Measurements from ENCODE around the gene C9orf72. TPM values are rescaled to one million over a fixed set of nuclear protein-coding genes. Genes with fewer than 3 reads are reported as not detected.
A peak's percentile ranks its signal among the peaks of the same experiment; 100 is the strongest.

C9orf72 gene
- total RNA-seq, 2 donors from 2014 or later, result 19.4 to 25.6 TPM

DNA sequence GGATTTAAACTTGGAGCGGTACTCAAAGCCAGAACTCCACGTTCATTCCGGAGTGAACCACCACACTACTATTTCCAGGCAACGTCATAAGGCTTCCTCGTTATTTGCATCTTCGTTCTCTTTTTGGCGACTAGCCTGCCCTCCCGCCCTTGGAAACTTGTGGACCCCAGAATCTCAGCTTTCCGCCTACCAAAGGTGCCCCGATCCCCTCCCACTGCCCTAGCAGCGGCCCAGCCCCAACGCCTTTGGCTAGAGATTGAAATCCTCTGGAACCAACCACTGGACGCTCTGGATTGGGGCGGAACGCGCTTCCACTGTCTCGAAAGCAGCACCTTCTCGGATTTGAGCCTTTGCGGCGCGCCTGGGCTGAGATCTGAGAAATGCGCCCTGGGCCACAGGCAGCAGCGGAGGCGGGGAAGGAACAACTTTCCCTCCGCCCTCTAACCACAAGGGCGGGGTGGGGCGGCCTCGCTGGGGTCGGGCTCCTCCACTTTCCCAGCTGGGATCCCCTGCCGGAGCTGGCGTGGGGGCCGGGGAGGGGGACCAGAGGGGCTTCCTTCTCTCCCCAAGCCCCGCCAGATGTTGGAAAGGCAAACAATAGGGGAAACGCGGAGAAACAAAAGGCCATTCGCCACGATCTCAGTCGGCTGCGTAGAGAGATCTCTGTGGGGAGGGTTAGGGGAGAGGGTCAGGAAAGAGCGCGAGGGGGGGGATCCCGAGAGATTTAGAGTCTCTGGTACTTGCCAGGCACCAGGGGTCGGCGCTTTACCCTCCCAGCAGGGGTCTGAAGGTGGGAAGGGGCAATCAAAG is 45.0 kb downstream of the C9orf72 start:
- peaks cover 8 to 30% of the 10 kb centered on the region in 2 donors for H3K4me1 ChIP-seq (ENCODE audit: control insufficient read depth in 1 of 2, low read depth in 2 of 2)
- H3K27me3 ChIP-seq (replicated peaks; ENCODE audit: insufficient read depth), result no peaks in the 10 kb centered on the region
- DNase-seq (ENCODE audit: low spot score) (peak; percentile 15), ATAC-seq (ENCODE audit: insufficient number of reproducible peaks, low FRiP score, low read depth) (peak; percentile 13)
- peak overlapping the region; percentile 85 for H3K4me3 ChIP-seq
- peak overlapping the region; percentile 90 to 91 for H3K27ac ChIP-seq
- H3K36me3 ChIP-seq, result no peaks in the 10 kb centered on the region
- H3K9me3 ChIP-seq, result no peaks in the 10 kb centered on the region
- TF ChIP-seq, protein P1, sequence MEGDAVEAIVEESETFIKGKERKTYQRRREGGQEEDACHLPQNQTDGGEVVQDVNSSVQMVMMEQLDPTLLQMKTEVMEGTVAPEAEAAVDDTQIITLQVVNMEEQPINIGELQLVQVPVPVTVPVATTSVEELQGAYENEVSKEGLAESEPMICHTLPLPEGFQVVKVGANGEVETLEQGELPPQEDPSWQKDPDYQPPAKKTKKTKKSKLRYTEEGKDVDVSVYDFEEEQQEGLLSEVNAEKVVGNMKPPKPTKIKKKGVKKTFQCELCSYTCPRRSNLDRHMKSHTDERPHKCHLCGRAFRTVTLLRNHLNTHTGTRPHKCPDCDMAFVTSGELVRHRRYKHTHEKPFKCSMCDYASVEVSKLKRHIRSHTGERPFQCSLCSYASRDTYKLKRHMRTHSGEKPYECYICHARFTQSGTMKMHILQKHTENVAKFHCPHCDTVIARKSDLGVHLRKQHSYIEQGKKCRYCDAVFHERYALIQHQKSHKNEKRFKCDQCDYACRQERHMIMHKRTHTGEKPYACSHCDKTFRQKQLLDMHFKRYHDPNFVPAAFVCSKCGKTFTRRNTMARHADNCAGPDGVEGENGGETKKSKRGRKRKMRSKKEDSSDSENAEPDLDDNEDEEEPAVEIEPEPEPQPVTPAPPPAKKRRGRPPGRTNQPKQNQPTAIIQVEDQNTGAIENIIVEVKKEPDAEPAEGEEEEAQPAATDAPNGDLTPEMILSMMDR (IDR thresholded peaks at IDR 0.05), result no peak

DNA sequence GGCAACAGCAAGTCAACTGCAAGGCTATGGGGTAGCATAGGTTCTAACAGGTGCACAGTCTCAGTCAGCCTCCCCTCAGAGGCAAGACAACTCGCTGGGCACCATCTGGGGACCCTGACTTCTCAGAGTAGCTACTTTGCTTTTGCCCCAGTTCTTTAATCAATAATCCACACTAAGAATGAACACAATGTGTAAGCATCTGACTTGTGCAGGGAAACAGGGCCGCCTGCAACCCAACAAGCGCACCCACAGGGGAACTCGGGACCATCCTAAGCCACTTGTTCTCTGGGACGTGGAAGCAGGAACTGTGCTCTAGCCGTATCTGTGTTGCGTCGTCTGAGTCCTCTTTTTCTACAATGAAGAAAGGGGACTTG is 45.6 kb downstream of the C9orf72 start:
- Histone ChIP-seq H3K27me3 (replicated peaks; ENCODE audit: insufficient read depth) (no peaks in the 10 kb centered on the region), H3K36me3 (no peaks in the 10 kb centered on the region), H3K4me1 (ENCODE audit: control insufficient read depth in 1 of 2, low read depth in 2 of 2) (peaks cover 7 to 25% of the 10 kb centered on the region in 2 donors), H3K4me3 (peak overlapping the region; percentile 85), H3K9me3 (no peaks in the 10 kb centered on the region), H3K27ac (peak overlapping the region; percentile 90 to 91)
- ATAC-seq (ENCODE audit: insufficient number of reproducible peaks, low FRiP score, low read depth) (no peak), DNase-seq (ENCODE audit: low spot score) (no peak)
- TF ChIP-seq, protein P1 (IDR thresholded peaks at IDR 0.05), result no peak

- H3K9me3 ChIP-seq, result no peaks in the 10 kb centered on the region
- TF ChIP-seq, protein P1 (IDR thresholded peaks at IDR 0.05), result no peak
- DNase-seq (ENCODE audit: low spot score), result no peak
- H3K27me3 ChIP-seq (replicated peaks; ENCODE audit: insufficient read depth), result no peaks in the 10 kb centered on the region
- peaks cover 7 to 21% of the 10 kb centered on the region in 2 donors for H3K4me1 ChIP-seq (ENCODE audit: control insufficient read depth in 1 of 2, low read depth in 2 of 2)
- H3K36me3 ChIP-seq, result no peaks in the 10 kb centered on the region
- no peak for ATAC-seq (ENCODE audit: insufficient number of reproducible peaks, low FRiP score, low read depth)
- no peak within 1 kb of the TSS for H3K4me3 ChIP-seq
- H3K27ac ChIP-seq, result no peak within 1 kb of the TSS
Observed at GRCh38 chr9:27524236-27524635, 49.0 kb downstream of the C9orf72 start, which contains the start of gene IFNK. Gene IFNK, plus strand, starts transcription at chr9:27524290. Its CDS starts 47 bp downstream, at chr9:27524337.

- Histone ChIP-seq H3K27ac (no peak overlapping the region), H3K4me1 (ENCODE audit: control insufficient read depth in 1 of 2, low read depth in 2 of 2) (peaks cover 7 to 21% of the 10 kb centered on the region in 2 donors), H3K9me3 (no peaks in the 10 kb centered on the region), H3K36me3 (no peaks in the 10 kb centered on the region), H3K4me3 (no peak overlapping the region), H3K27me3 (replicated peaks; ENCODE audit: insufficient read depth) (no peaks in the 10 kb centered on the region)
- no peak for ATAC-seq (ENCODE audit: insufficient number of reproducible peaks, low FRiP score, low read depth)
- DNase-seq (ENCODE audit: low spot score), result no peak
- TF ChIP-seq, protein P1 (IDR thresholded peaks at IDR 0.05), result no peak
Observed at GRCh38 chr9:27523141-27523540, 50.1 kb downstream of the C9orf72 start.

DNA sequence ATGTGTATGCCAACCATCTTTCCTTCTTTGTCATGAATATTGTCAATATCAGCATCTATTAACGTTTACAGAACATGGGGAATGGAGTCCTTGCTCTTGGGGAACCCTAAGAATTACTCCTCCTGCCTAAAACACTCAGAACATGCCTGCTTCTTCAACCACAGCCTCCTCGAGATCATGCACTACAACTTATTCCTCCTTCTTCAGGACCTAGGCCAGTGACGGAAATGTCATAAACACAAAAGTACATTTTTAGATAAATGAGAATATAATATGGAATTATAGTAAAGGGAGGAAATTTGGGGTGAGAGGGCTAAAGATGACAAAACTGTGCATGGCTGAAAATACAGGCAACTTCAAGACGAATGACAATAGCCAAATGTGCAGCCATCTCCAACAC is 52.3 kb downstream of the C9orf72 start:
- DNase-seq (ENCODE audit: low spot score) (no peak), ATAC-seq (ENCODE audit: insufficient number of reproducible peaks, low FRiP score, low read depth) (no peak)
- Histone ChIP-seq H3K36me3 (no peaks in the 10 kb centered on the region), H3K4me1 (ENCODE audit: control insufficient read depth in 1 of 2, low read depth in 2 of 2) (peaks cover 0 to 8% of the 10 kb centered on the region in 2 donors), H3K9me3 (no peaks in the 10 kb centered on the region), H3K27ac (no peak overlapping the region), H3K27me3 (replicated peaks; ENCODE audit: insufficient read depth) (no peaks in the 10 kb centered on the region), H3K4me3 (no peak overlapping the region)
- TF ChIP-seq, protein P1 (IDR thresholded peaks at IDR 0.05), result no peak

All from thoracic aorta (tissue), 2 donors.